ENCODE measurements around the gene CADM2.

DNA sequence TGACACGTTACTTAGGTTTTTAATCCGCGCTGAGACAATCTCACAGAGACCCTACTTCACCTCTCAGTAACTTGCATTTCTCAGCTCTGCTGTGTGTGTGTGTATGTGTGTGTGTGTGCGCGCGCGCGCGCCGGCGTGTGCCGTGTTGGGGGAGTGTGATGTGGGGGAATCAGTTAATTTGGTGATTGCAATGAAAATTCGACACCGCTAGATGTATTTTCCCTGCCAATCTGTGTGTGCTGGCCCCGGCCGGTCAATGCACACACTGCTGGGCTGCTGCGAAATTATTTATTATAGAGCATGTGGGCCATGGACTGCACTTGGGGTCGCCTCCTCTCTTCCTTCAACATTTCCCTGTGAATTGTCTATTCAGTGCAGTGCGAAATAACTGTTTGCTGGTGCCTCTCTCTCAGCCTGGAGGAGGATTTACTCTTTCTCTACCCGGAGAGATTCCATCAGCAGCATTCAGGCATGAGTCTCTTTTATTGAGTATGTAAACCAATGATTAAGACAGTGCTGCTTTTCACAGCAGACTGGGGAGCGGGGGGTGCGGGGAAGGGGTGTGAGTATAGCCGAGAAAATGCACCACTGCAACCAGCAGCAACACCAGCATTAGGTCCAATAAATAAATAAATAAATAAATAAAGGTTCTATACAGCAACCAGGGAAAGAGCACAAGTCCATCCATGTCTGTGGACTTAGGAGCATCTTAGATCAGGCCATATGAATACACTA lies 2.9 kb downstream of the CADM2 start:
- TF ChIP-seq CTCF (IDR thresholded peaks at IDR 0.05): no peak
- no peak for TF ChIP-seq POLR2A (IDR thresholded peaks at IDR 0.05)
